ENCODE results near the gene BACE2.

Gene BACE2

DNA sequence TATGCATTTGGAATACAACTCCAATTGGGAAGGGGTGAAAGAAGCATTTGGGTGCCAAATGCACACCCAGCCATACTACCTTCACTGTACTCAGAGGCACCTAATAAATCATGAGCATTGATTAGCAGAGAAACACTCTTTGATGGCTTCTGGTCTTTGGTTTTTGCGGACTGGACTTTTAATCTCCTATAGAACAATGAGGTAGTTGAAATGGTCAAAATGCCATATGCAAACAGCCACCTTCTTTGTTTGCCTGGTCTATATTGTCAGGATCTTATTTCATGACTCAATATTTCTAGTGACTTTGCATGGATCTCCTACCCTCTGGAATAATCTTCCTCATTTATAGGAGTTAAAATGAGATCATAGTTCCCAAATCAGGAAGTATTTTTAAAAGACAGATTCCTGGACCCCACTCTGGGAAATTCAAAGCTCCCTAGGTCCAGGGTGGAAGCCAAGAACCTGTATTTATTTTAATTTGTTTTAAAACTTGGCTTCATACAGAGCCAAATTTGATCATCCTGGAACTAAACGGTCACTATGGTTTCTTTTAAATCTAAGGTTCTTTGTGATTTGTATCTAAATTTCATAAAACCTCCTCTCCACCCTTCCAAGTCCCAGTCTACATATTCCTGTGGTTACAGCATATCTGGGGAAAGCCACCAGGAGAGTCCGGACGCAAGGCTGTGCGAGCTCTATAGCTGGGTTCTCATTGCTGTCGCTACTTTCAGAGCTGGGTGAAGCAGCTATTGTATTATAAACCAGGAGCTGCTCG is 157.4 kb downstream of the BACE2 start:
- DNase-seq, result no peak

DNA sequence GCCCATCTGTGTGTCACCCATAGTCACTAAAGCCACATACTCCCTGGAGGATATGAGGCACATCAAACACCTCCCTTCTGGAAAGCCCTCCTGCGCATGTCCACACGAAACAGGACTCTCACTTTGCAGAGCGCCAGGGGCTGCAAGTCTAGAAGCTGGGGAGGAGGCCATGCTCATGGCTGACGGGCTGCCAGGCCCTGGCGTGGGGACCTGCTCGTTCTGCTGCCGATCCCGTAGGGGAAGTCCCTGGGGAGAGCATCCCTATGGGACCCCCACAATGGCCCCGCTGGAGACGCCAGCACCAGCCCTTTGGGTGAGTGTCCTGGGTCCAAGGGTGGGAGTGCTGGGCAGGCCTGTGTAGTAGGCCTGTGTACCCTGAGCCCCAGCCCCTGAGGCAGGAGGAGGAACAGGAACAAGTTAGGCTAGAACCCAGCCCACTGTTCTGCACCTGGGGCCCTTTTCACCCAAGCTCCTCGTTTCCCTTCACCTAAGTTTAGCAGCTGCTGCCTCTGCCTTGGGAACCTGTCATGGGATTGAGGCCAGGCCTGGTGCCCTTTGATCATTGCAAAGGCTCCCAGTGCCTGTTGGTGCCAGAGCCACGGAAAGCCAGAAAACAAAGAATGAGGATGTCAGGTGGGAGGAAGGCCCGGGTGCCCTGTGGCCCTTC is 158.6 kb downstream of the BACE2 start:
- no peak for DNase-seq

DNA sequence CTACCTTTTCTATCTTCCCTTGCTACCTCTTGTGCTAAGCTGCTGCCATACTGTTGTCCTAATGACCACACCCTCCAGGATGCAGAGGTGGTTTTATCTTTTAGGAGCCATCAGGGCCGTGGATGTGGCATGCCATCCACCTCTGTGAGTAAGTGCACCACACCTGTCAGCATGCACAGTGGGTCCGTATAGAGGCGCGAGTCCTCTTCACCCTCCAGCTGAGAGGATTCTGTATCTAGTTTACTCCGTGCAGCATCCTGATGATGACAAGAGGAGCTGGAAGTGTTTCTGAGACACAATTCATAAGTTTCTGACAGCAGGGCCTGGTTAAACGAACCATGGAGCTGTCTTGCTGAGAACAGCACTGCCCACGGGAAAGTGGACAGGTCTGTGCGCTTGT is 159.8 kb downstream of the BACE2 start:
- no peak for DNase-seq

DNA sequence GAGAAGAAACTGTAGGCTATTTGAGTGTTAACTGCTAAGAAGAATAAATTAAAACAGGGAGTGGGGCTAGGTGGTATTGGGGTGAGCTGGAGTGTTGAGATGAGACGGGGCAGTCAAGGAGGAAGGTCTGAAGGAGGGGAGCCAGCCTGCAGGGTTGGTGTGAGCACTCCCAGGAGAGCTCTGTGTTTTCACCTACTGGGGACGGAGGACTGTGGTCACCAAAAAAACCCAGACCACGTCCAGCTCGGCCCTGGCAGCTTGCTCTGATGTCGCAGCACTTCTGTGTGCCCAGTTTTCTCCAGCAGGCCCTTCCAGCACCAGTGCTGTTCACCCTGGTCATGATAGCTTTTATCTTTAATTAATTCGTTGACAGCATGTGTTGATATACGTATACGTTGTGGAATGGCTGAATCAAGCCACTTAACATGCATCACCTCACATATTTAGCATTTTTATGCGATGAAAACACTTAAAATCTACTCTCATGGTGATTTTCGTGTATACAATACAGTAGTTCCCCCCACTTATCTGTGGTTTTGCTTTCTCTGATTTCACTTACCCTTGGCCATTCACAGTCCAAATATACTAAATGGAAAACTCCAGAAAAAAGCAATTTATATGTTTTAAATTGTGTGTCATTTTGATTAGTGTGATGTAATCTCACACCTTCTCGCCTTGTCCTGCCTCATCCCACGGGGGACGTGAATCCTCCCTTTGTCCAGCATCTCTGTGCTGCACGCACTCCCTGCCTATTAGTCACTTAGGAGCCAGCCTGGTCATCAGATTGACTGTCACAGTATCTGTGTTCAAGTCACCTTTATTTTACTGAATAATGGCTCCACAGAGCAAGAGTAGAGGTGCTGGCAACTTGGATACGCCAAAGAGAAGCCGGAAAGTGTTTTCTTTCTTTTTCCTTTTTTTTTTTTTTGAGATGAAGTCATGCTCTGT is 161.0 kb downstream of the BACE2 start:
- no peak for DNase-seq
